PC-9 (cell line): Measurements from ENCODE around the gene NLRP14. TPM values are rescaled to one million over a fixed set of nuclear protein-coding genes. Genes with fewer than 3 reads are reported as not detected.

Experiments used
- BruUV-seq: library from RNA; stranded (reverse); fragments of 400-500 nt; replicated peaks from 2 replicates; lab custom pipeline; 2021; lab: Mats Ljungman, UMichigan
- CTCF ChIA-PET: fragments of 300-600 bp; sonication (Branson Sonifier 250); formaldehyde crosslinking; loops from one replicate; lab custom pipeline; 2022; ENCODE audit warnings: antibody characterized with exemption; lab: Charles Lee
- POLR2A ChIA-PET: fragments of 300-600 bp; sonication (Branson Sonifier 250); formaldehyde crosslinking; loops from one replicate; lab custom pipeline; 2022; ENCODE audit warnings: antibody characterized with exemption; ENCODE audit not compliant: unreplicated experiment; lab: Charles Lee
- DNase-seq, 2 experiments: peaks; one replicate each; pipeline versions ENCODE4 v3.0.0 to v3.0.0-alpha.2; 2015 to 2022; ENCODE audit warnings: mixed read lengths in 1 of 2
- H2AFZ ChIP-seq: fragments of 200-600 bp; sonication (generic); 2 replicates; pipeline ENCODE4 v1.8.1; 2017; ENCODE audit warnings: antibody characterized with exemption
- H3F3A ChIP-seq: fragments of 200-600 bp; sonication (generic); 2 replicates; pipeline ENCODE4 v1.8.1; 2017; ENCODE audit warnings: antibody characterized with exemption, mild to moderate bottlenecking, low read depth; ENCODE audit not compliant: insufficient read depth
- H3K27ac ChIP-seq: fragments of 200-600 bp; sonication (generic); 2 replicates; pipeline ENCODE4 v1.6.1; 2016; ENCODE audit warnings: mixed run types
- H3K27me3 ChIP-seq: fragments of 200-600 bp; sonication (generic); 2 replicates; pipeline ENCODE4 v1.6.1; 2016; ENCODE audit warnings: low read depth, mixed run types; ENCODE audit not compliant: insufficient read depth
- H3K36me3 ChIP-seq: fragments of 200-600 bp; sonication (generic); 2 replicates; pipeline ENCODE4 v1.6.1; 2016; ENCODE audit warnings: low read depth, mixed run types
- H3K4me1 ChIP-seq: fragments of 200-600 bp; sonication (generic); replicated peaks from 2 replicates; pipeline ENCODE4 v1.6.1; 2016; ENCODE audit warnings: mixed run types; ENCODE audit not compliant: insufficient read depth
- H3K4me2 ChIP-seq: fragments of 200-600 bp; sonication (generic); 2 replicates; pipeline ENCODE4 v1.6.1; 2017; ENCODE audit warnings: mixed run types
- H3K4me3 ChIP-seq: fragments of 200-600 bp; sonication (generic); 2 replicates; pipeline ENCODE4 v1.6.1; 2016; ENCODE audit warnings: mixed run types
- H3K79me2 ChIP-seq: fragments of 200-600 bp; sonication (generic); 2 replicates; pipeline ENCODE4 v1.6.1; 2017; ENCODE audit warnings: low read depth, mixed run types
- H3K9me2 ChIP-seq: fragments of 200-600 bp; sonication (generic); 2 replicates; pipeline ENCODE4 v1.8.1; 2017; ENCODE audit warnings: mild to moderate bottlenecking; ENCODE audit not compliant: insufficient read depth
- H3K9me3 ChIP-seq: fragments of 200-600 bp; sonication (generic); 2 replicates; pipeline ENCODE4 v1.8.1; 2016; ENCODE audit warnings: low read depth; ENCODE audit not compliant: insufficient read depth
- H4K20me1 ChIP-seq: fragments of 200-600 bp; sonication (generic); 2 replicates; pipeline ENCODE4 v1.8.1; 2017; ENCODE audit not compliant: insufficient read depth
- EZH2 ChIP-seq: fragments of 200-600 bp; sonication (generic); IDR thresholded peaks from 2 replicates; pipeline ENCODE4 v1.8.0; 2017; ENCODE audit warnings: antibody characterized with exemption, low read depth
- intact Hi-C: fragments of 100-400 bp; cut with micrococcal nuclease; formaldehyde crosslinking; loops from one replicate; pipeline ENCODE4 v1.10.0; 2022; ENCODE audit not compliant: unreplicated experiment
- total RNA-seq: library from RNA; stranded (reverse); gene quantifications from 2 replicates; pipeline ENCODE4 v1.2.3, GENCODE V29; 2021
- TF ChIP-seq, protein P1 (sequence below): fragments of 200-600 bp; sonication (generic); conservative IDR thresholded peaks from 2 replicates; pipeline ENCODE4 v1.6.1; 2017; ENCODE audit warnings: mixed run types, antibody characterized with exemption, mild to moderate bottlenecking, moderate library complexity

NLRP14 gene
- total RNA-seq, 1 experiment from 2014 or later: not detected

DNA sequence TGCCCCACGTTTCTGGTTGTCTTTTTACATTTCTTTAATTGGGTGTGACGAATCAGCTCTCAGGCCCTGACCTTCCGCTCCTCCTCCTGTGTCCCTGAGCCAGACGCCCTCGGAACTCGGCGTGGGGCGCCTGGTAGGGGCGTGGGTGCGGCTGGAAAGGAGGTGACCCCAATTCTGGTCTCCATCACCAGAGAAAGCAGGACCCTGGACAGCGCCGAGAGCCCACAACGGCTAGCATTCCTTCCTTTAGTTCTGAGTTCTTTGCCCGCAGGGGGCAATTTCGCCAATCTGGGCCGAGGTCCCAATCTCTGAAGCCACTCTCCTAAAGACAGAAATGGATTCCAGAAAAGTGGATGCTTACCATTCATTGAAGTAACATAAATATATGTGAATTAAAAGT lies 56.8 kb downstream of the NLRP14 start:
- Histone ChIP-seq H3K79me2 (no peaks in the 10 kb centered on the region), H3K27me3 (no peaks in the 10 kb centered on the region), H4K20me1 (no peaks in the 10 kb centered on the region), H3K4me3 (no peak overlapping the region), H3K4me1 (no peaks in the 10 kb centered on the region), H3K36me3 (no peaks in the 10 kb centered on the region), H3K9me3 (no peaks in the 10 kb centered on the region), H3K4me2 (no peak overlapping the region), H3K27ac (no peak overlapping the region), H3K9me2 (no peaks in the 10 kb centered on the region), H2AFZ (no peak overlapping the region), H3F3A (no peaks in the 10 kb centered on the region)
- TF ChIP-seq, protein P1, sequence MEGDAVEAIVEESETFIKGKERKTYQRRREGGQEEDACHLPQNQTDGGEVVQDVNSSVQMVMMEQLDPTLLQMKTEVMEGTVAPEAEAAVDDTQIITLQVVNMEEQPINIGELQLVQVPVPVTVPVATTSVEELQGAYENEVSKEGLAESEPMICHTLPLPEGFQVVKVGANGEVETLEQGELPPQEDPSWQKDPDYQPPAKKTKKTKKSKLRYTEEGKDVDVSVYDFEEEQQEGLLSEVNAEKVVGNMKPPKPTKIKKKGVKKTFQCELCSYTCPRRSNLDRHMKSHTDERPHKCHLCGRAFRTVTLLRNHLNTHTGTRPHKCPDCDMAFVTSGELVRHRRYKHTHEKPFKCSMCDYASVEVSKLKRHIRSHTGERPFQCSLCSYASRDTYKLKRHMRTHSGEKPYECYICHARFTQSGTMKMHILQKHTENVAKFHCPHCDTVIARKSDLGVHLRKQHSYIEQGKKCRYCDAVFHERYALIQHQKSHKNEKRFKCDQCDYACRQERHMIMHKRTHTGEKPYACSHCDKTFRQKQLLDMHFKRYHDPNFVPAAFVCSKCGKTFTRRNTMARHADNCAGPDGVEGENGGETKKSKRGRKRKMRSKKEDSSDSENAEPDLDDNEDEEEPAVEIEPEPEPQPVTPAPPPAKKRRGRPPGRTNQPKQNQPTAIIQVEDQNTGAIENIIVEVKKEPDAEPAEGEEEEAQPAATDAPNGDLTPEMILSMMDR: no peak
- no peak for TF ChIP-seq EZH2
- intact Hi-C loops: no loop called here
- DNase-seq: no peak
- CTCF ChIA-PET: no interaction called here
- no TSS peak for BruUV-seq
- POLR2A ChIA-PET: interaction anchor here (0.6 kb wide), 1 partner anchor 976 kb away, joined by 3 read pairs; no protein-coding TSS in a partner anchor

DNA sequence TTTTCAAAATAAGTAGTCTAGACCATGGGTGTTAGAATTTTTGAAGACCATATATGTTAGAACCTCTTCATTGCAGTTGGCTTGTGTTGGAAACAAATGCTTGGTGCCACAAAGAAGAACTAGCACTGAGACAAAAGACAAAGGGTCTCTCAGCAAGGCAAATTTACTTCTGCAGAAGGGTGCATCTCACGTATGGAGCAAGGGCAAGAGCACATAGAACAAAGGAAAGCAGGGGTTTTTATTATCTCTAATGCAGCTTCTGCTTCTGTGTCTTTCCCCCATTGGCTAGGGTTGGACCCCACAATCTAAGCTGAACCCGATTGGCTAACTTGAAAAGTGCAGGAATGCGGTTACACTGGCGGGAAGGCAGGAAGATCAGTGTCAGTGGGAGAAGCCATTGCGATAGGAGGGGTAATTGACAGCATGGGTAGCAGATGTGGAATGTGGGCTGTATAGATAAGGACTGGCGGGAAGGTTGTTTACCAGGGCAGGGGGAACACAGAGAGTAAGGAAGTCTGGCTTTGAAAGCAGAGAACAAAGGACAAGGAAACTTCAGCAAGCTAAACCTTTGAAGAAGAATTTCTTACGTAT lies 59.4 kb downstream of the NLRP14 start:
- H3K27me3 ChIP-seq: no peaks in the 10 kb centered on the region
- H3F3A ChIP-seq: no peaks in the 10 kb centered on the region
- H3K4me1 ChIP-seq: no peaks in the 10 kb centered on the region
- DNase-seq: no peak
- H3K36me3 ChIP-seq: no peaks in the 10 kb centered on the region
- no TSS peak for BruUV-seq
- H3K9me3 ChIP-seq: no peaks in the 10 kb centered on the region
- ChIA-PET POLR2A (no interaction called here), CTCF (no interaction called here)
- TF ChIP-seq EZH2: no peak
- TF ChIP-seq, protein P1: no peak
- no peaks in the 10 kb centered on the region for H3K79me2 ChIP-seq
- no peaks in the 10 kb centered on the region for H3K9me2 ChIP-seq
- no peak overlapping the region for H3K27ac ChIP-seq
- H3K4me2 ChIP-seq: no peak overlapping the region
- no peak overlapping the region for H3K4me3 ChIP-seq
- intact Hi-C loops: no loop called here
- H4K20me1 ChIP-seq: no peaks in the 10 kb centered on the region
- H2AFZ ChIP-seq: no peak overlapping the region

- Histone ChIP-seq H3K27ac (no peak overlapping the region), H3K4me1 (no peaks in the 10 kb centered on the region), H3K79me2 (no peaks in the 10 kb centered on the region), H3F3A (no peaks in the 10 kb centered on the region), H2AFZ (no peak overlapping the region), H3K9me2 (no peaks in the 10 kb centered on the region), H3K9me3 (no peaks in the 10 kb centered on the region), H3K4me2 (no peak overlapping the region), H3K4me3 (no peak overlapping the region), H3K27me3 (no peaks in the 10 kb centered on the region), H3K36me3 (no peaks in the 10 kb centered on the region), H4K20me1 (no peaks in the 10 kb centered on the region)
- no peak for DNase-seq
- intact Hi-C loops: no loop called here
- CTCF ChIA-PET: no interaction called here
- no TSS peak for BruUV-seq
- TF ChIP-seq, protein P1: no peak
- TF ChIP-seq EZH2: no peak
- POLR2A ChIA-PET: no interaction called here
These were observed 60.6 kb downstream of the NLRP14 start for GRCh38 chr11:7080900-7081299.
